ENCODE measurements around the gene ZNF280B.

- TF ChIP-seq CTCF (IDR thresholded peaks at IDR 0.05) (no peak), POLR2A (IDR thresholded peaks at IDR 0.05) (no peak)
These were observed 23.0 kb downstream of the ZNF280B start for GRCh38 chr22:22485524-22485923.

All from adrenal gland (tissue), 5 donors.